Heart left ventricle (tissue), 16 donors: Measurements from ENCODE around the gene FAM3A. TPM values are rescaled to one million over a fixed set of nuclear protein-coding genes. Genes with fewer than 3 reads are reported as not detected.

Experiments used
- ATAC-seq, 4 donors: fragments of 200-7000 bp; cut with Tn5 transposase; one replicate each; pipeline ENCODE4 v1.9.1; 2020 to 2022; ENCODE audit warnings: moderate library complexity in 4 of 4, mild to moderate bottlenecking in 3 of 4, moderate number of reproducible peaks in 1 of 4
- DNase-seq, 5 donors: peaks; one replicate each; pipeline ENCODE4 v3.0.0-alpha.2; 2020
- H3K27ac ChIP-seq, 12 donors: fragments of 200-600 bp; sonication (generic) in 4 of 12; one replicate each; pipeline versions ENCODE4 v1.5.0 to v1.8.0; 2016 to 2022; ENCODE audit warnings: mild to moderate bottlenecking in 2 of 12
- H3K27me3 ChIP-seq, 9 donors: fragments of 200-600 bp; sonication (generic) in 2 of 9; one replicate each; pipeline versions ENCODE4 v1.5.1 to v1.8.0; 2016 to 2022; ENCODE audit warnings: mild to moderate bottlenecking in 3 of 9
- H3K36me3 ChIP-seq, 9 donors: fragments of 200-600 bp; sonication (generic) in 2 of 9; one replicate each; pipeline versions ENCODE4 v1.5.0 to v1.8.0; 2018 to 2022; ENCODE audit warnings: mild to moderate bottlenecking in 2 of 9
- H3K4me1 ChIP-seq, 12 donors: fragments of 200-600 bp; sonication (generic) in 4 of 12; one replicate each; pipeline versions ENCODE4 v1.5.0 to v1.8.0; 2016 to 2022; ENCODE audit warnings: mild to moderate bottlenecking in 3 of 12
- H3K4me3 ChIP-seq, 12 donors: fragments of 200-600 bp; sonication (generic) in 4 of 12; one replicate each; pipeline versions ENCODE4 v1.5.0 to v1.8.0; 2017 to 2022; ENCODE audit warnings: mild to moderate bottlenecking in 9 of 12, moderate library complexity in 4 of 12
- H3K9me3 ChIP-seq, 12 donors: fragments of 200-600 bp; sonication (generic) in 4 of 12; one replicate each; pipeline versions ENCODE4 v1.5.0 to v1.8.0; 2016 to 2022; ENCODE audit warnings: mild to moderate bottlenecking in 1 of 12
- POLR2A ChIP-seq, 2 donors: fragments of 450-650 bp; IDR thresholded peaks; one replicate each; pipeline ENCODE4 v1.6.1; 2017; ENCODE audit warnings: antibody characterized with exemption in 2 of 2, mild to moderate bottlenecking in 2 of 2, moderate library complexity in 2 of 2
- WGBS, 4 donors: extraction: QIAGEN DNeasy Blood & Tissue Kit in 2 of 4; methylation state at CpG; one replicate each; pipeline versions ENCODE4 v1.1.5 to v1.1.7; 2013 to 2018; 5-methylcytosine and 5-hydroxymethylcytosine counted together
- intact Hi-C, 10 donors: fragments of 100-400 bp; cut with DNase I; formaldehyde crosslinking; loops; one replicate each; pipeline versions ENCODE4 v1.11.1 to v1.14.2; 2022
- polyA plus RNA-seq, 2 donors: library from polyadenylated mRNA; stranded (reverse); fragments of 200-250 nt; gene quantifications; one replicate each; pipeline ENCODE4 v1.2.3, GENCODE V29; 2013
- total RNA-seq, 9 donors: library from RNA; depleted of rRNA in 2 of 9; stranded (reverse); fragments of >200 nt in 2 of 9; fragmentation: NEBNext Ultra II Directional in 3 of 9; extraction: Animal tissue kit (Norgen Biotek cat#: 25700) in 3 of 9; gene quantifications; one replicate each; pipeline versions ENCODE4 v1.1.0 to v1.2.4, GENCODE V29; 2016 to 2023
- TF ChIP-seq, protein P1 (sequence below), 12 donors: fragments of 200-600 bp; sonication (generic) in 4 of 12; IDR thresholded peaks; one replicate each; pipeline versions ENCODE4 v1.5.0 to v1.8.0; 2018 to 2022; ENCODE audit warnings: antibody characterized with exemption in 12 of 12, mild to moderate bottlenecking in 5 of 12
- donor health status: ischemic (EF 13 %, LVEDD 7.1; RV severe dilation, severe dysfunction).
- donor health status: healthy with polysubstance abuse.
- donor health status: DM: no; HTN: yes; CAD: no.
- donor health status: DM: no; HTN: no; CAD: no.
- donor health status: ischemic (EF 25% LVEDD 6.9; RV normal size, moderate dysfunction).
- donor health status: ischemic (EF 25% LVEDD 5.7; RV mildly dilated, moderate dysfunction).
- donor health status: healthy.
- donor health status: DM: yes; HTN: yes; CAD: no.
- donor health status: ischemic (EF 35%, LVEDD 5.7; RV mildly dilated, moderate dysfunction).
- donor health status: nonischemic (EF 11% LVEDD 7.7; RV severe dilation, severe dysfunction).
- donor health status: DM: yes; HTN: yes; CAD: no.
- donor health status: PGD.
- donor health status: ischemic (EF 29% LVEDD 5.4; RV normal size, mild dysfunction).
- donor health status: nonischemic (EF 23%, LVEDD 6.1; RV moderate dilation, normal function).

Gene FAM3A
- total and polyA plus RNA-seq, 11 donors: 36.2 to 82.6 (median 51.5) TPM

DNA sequence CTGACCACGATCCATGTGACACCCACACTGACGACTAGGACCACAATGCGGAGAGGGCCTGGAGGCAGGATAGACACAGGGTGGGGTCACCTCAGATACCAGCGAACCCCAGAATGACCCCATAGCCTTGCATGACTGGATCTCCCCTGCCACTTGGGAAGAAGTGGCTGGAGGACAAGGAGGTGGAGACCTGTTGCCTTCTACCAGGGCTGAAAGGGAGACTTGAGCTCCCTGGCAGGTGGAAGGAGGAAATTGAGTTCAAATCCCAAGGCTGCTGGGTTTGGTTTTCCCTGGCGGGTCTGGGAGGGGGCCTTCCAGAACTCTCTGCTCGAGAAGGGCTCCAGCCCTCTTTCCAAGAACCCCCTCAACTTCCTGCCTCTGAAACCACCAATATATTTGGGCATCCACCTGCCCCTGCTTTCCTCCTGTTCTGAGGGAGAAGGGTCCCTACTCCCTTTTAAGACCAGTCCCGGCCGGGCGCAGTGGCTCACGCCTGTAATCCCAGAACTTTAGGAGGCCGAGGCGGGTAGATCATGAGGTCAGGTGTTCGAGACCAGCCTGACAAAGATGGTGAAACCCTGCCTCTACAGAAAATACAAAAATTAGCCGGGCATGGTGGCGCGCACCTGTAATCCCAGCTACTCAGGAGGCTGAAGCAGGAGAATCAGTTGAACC, 3.0 kb downstream of the FAM3A start:
- intact Hi-C loops: no loop called here

DNA sequence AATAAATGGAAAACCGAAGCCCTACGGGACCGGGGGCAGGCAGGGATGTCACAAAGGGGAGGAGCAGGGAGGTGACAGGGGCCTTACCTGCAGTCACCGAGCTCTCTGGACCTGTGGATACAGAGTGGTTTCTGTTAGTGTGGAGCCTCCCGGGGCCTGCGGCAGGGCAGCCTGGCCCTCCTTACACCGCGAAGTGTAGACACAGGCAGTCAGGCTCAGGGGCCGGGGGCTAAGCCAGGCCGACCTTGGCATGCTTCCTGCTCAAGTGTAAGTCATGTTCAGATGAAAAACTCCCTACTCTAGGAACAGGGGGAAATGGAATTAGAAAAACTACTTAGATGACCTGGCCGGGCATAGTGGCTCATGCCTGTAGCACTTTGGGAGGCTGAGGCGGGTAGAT, 4.3 kb downstream of the FAM3A start:
- ATAC-seq (no peak), DNase-seq (no peak)
- intact Hi-C loops: no loop called here
- Histone ChIP-seq H3K9me3 (peaks cover 0 to 10% (median 0%) of the 10 kb centered on the region in 12 donors), H3K36me3 (peaks cover 0 to 17% (median 4%) of the 10 kb centered on the region in 9 donors), H3K27ac (peak overlapping the region in 1 of 12 donors; percentile 20), H3K27me3 (peaks cover 0 to 3% (median 0%) of the 10 kb centered on the region in 9 donors), H3K4me3 (no peak overlapping the region), H3K4me1 (peaks cover 0 to 13% (median 2%) of the 10 kb centered on the region in 12 donors)
- TF ChIP-seq, protein P1, sequence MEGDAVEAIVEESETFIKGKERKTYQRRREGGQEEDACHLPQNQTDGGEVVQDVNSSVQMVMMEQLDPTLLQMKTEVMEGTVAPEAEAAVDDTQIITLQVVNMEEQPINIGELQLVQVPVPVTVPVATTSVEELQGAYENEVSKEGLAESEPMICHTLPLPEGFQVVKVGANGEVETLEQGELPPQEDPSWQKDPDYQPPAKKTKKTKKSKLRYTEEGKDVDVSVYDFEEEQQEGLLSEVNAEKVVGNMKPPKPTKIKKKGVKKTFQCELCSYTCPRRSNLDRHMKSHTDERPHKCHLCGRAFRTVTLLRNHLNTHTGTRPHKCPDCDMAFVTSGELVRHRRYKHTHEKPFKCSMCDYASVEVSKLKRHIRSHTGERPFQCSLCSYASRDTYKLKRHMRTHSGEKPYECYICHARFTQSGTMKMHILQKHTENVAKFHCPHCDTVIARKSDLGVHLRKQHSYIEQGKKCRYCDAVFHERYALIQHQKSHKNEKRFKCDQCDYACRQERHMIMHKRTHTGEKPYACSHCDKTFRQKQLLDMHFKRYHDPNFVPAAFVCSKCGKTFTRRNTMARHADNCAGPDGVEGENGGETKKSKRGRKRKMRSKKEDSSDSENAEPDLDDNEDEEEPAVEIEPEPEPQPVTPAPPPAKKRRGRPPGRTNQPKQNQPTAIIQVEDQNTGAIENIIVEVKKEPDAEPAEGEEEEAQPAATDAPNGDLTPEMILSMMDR (IDR thresholded peaks at IDR 0.05): no peak
- no peak for TF ChIP-seq POLR2A (IDR thresholded peaks at IDR 0.05)
- 63 to 79% (median 72%) methylated on average over 7 to 12 of the region's 12 CpGs for WGBS, 4 donors

More for the DNA sequence above, 3.0 kb downstream of the FAM3A start:
- no peak for DNase-seq
- H3K9me3 ChIP-seq: peaks cover 0 to 10% (median 0%) of the 10 kb centered on the region in 12 donors
- no peak for TF ChIP-seq POLR2A (IDR thresholded peaks at IDR 0.05)
- TF ChIP-seq, protein P1 (IDR thresholded peaks at IDR 0.05): no peak
- peaks cover 0 to 12% (median under 1%) of the 10 kb centered on the region in 9 donors for H3K36me3 ChIP-seq
- peaks cover 0 to 8% (median 0%) of the 10 kb centered on the region in 9 donors for H3K27me3 ChIP-seq
- no peak overlapping the region for H3K4me3 ChIP-seq
- peaks cover 0 to 25% (median 10%) of the 10 kb centered on the region in 12 donors for H3K4me1 ChIP-seq
- no peak overlapping the region for H3K27ac ChIP-seq
- WGBS, 4 donors: 89 to 95% (median 92%) methylated on average over 16 of the region's 16 CpGs
- no peak for ATAC-seq

DNA sequence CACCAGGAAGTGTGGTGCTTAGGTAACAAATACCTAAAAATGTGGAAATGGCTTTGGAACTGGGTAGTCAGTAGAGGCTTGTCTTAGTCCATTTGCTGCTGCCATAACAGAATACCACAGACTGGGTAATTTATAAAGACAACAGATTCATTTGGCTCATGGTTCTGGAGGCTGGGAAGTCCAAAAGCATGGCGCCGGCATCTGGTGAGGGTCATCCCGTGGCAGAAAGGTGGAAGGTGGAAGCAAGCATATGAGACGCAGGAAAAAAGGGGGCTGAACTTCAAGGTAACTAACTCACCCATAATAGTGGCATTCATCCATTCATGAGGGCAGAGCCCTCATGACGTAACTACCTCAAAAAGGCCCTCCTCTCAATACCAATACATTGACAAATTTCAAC, 6.6 kb downstream of the FAM3A start:
- Histone ChIP-seq H3K36me3 (peaks cover 0 to 29% (median 10%) of the 10 kb centered on the region in 9 donors), H3K9me3 (peaks cover 0 to 10% (median 0%) of the 10 kb centered on the region in 12 donors), H3K4me3 (no peak overlapping the region), H3K27me3 (peaks cover 0 to 3% (median 0%) of the 10 kb centered on the region in 9 donors), H3K4me1 (peaks cover 0 to 6% (median 0%) of the 10 kb centered on the region in 12 donors), H3K27ac (no peak overlapping the region)
- WGBS, 4 donors: 83 to 100% (median 93%) methylated on average over 5 of the region's 5 CpGs
- no peak for TF ChIP-seq POLR2A (IDR thresholded peaks at IDR 0.05)
- TF ChIP-seq, protein P1 (IDR thresholded peaks at IDR 0.05): no peak
- DNase-seq (no peak), ATAC-seq (no peak)
- intact Hi-C loops: no loop called here

DNA sequence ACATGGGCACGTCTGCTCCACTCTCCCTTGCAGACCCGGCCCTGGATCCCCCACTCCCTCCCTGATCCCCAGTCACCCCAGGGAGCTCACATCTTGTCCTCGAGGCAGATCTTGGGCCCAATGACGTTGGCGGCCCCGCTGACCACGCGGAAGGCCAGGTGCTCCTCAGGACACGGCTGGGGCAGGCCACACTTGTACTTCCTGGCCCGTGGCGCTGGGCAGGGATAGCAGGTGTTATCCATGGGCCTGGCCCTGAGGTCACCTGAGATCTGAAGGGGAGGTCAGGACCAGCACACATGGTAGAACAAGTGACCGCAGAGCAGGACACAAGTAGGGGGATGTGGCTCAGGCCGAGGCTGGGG, 7.7 kb downstream of the FAM3A start:
- Histone ChIP-seq H3K4me1 (peaks cover 0 to 6% (median 0%) of the 10 kb centered on the region in 12 donors), H3K9me3 (peaks cover 0 to 10% (median 0%) of the 10 kb centered on the region in 12 donors), H3K4me3 (no peak overlapping the region), H3K27ac (no peak overlapping the region), H3K27me3 (peaks cover 0 to 3% (median 0%) of the 10 kb centered on the region in 9 donors), H3K36me3 (peaks cover 0 to 29% (median 10%) of the 10 kb centered on the region in 9 donors)
- DNase-seq (no peak), ATAC-seq (no peak)
- intact Hi-C loops: no loop called here
- TF ChIP-seq, protein P1 (IDR thresholded peaks at IDR 0.05): no peak
- TF ChIP-seq POLR2A (IDR thresholded peaks at IDR 0.05): no peak
- 79 to 93% (median 92%) methylated on average over 5 to 13 of the region's 13 CpGs for WGBS, 4 donors
